Measurements from ENCODE around the gene ALPP.

DNA sequence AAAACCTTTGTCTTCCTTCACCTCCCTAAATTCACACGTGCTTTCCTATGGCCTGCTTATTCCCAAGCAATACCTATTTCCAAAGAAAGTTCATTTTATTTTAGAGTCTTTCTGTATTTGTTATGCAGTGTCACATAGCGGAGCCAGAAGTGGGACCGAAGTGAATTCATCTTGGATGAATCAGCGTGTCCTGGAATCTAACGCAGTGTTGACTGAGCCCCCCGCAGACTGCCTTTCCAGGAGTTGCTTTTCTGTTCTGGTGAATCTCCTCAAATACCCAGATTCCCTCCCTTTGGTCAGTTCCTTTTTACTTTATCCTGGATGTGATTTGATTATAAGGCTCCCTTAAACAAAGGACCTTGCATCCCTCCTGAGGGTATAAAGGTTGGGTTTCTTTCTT is 10.8 kb downstream of the ALPP start:
- TF ChIP-seq SIN3A (IDR thresholded peaks at IDR 0.05; ENCODE audit: borderline replicate concordance, low read depth, low read length) (no peak), GABPA (IDR thresholded peaks at IDR 0.05; ENCODE audit: low read depth) (no peak)
